GM15510 (cell line): Measurements from ENCODE around the gene FN3KRP.

Experiments used
- POLR2A ChIP-seq: IDR thresholded peaks from 3 replicates; pipeline ENCODE4 v1.6.1; 2011; ENCODE audit warnings: borderline replicate concordance; ENCODE audit not compliant: insufficient read length; ENCODE audit errors: extremely low read depth

Gene FN3KRP

DNA sequence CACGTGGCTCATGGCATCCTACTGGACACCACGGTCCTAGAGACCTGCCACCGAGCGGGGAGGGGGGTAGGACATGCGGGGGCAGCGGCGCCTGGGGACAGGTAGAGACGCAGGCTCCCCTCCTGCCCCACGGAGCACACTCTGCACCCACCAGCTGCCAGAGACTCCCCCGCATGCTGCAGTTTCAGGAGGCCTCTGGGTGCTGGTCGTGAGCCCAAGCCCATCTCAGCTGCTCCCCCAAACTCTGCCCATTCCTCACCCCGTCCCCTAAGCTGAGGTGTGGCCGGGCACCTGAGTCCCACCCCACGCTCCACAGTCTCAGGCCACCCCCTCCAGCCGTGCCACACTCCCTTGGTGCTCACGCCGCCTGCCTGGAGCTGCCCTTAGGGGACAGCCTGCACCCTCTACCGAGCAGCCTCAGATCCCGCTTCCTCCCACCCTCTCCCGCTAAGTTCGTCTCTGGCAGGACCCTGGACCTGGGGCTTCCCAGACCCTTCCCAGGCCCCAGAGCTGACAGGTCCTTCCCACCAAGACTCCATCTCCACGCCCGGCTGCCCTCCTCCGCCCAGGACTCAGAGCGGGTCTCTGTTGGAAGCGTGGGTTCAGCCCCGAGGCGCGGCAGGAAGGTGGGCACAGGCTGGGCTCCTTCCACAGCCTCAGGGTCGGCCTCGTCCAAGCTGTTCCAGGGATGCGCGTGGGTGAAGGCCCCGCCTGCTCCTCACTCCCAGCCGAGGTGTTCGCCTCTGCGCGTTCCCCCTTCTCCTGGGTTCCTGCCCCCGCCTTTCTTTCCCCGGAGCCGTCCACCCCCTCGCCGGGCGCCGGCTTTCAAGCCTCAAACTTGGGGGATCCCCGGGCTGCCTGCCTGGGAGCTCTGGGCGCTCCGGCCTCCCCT lies 19.3 kb upstream of the FN3KRP start:
- TF ChIP-seq POLR2A: no peak

DNA sequence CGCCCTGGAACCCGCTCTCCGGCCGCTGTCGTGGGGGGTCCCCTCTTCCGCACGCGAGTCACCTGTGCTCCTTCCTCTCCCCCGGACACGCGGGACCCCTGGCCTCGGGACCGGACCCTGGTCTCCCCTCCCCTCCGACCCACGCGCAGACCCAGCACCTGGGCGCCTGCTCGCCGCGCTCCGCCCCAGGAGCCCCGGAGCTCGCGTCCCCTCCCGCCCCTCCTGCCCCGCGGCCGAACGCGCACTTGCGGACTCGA lies 18.8 kb upstream of the FN3KRP start:
- TF ChIP-seq POLR2A: no peak

DNA sequence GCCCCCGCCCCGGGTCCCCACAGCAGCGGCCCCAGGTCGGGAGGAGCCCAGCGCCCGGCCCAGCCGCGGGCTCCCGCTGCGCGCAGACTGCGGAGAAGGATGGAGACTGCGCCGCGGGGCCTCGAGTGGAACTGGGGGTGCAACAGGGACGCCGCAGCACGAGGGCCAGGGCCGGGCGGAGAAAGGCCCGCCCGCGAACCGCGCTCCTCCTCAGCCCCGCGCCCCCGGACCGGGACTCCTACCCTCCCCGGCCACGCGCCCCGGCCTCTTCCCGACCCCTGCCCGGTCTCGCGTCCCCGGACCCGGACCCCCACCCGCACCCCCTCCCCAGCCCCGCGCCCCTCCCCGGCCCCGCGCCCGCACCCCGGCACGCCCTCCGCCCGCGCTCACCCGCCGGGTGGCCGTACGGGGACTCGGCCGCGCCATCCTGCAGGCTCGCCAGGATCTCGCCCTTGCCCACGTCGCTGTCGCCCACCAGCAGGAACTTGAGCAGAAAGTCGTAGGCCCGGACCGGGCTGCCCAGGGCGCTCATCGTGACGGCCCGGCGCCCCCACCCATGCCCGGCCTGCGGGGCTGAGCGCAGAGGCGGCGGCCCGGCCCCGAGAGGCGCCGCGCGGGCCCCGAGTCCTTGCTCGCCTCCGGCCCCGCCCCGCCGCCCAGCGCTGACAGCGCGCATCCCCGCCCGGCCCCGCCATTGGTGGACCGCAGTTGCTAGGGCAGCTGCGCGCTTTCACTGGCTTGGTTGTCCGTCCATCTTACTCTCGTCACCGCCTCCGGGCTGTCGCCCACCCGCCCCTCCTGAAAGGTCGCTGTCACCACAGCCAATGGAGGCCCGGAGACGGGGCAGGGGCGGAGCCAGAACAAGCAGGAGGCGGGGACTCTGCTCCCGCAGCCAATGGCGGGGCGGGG lies 18.2 kb upstream of the FN3KRP start, which contains the start of gene RAB40B:
TSS of gene RAB40B (minus strand) at position 634 of the 909 bp plus-strand sequence. CDS start at position 532, 102 bp downstream.
- peak; percentile 34 for TF ChIP-seq POLR2A

DNA sequence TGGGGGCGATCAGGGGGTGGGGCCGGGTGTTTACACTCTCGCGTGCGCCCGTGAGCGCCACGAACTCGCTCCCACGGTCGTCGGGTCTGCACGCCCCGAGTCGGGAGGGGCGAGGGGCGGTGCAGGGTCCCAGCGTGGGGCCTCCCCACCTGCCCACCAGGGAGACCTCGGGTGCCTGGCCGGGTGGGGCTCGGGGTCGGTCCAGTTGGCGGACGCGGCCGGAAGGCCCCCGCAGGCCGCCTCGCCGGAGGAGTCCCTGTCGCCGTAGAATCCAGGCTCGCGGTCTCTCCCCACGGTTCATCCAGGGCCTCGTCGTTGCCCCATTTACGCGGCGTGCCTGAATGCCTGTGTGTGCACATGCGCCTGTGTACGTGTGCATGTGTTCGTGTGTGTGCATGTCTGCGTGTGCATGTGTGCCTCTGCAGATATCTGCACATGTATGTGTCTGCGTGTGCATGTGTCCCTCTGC lies 17.5 kb upstream of the FN3KRP start:
- no peak for TF ChIP-seq POLR2A

DNA sequence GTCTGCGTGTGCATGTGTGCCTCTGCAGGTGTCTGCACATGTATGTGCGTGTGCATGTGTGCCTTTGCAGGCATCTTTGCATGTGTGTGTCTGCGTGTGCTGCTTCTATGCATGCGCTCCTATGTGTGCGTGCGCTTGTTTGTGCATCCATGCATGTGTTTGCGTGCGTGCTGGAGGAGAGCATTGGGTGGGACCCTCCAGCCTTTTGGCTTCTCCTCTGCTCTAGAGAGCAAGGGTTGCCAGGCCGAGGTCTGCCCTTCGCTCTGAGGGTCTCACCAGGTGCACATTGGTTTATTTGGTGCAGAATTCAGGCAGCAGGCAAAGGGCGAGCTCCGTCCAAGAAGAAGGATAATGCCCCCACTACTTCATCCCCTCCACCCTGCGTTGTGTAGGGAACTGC lies 17.0 kb upstream of the FN3KRP start:
- TF ChIP-seq POLR2A: no peak

DNA sequence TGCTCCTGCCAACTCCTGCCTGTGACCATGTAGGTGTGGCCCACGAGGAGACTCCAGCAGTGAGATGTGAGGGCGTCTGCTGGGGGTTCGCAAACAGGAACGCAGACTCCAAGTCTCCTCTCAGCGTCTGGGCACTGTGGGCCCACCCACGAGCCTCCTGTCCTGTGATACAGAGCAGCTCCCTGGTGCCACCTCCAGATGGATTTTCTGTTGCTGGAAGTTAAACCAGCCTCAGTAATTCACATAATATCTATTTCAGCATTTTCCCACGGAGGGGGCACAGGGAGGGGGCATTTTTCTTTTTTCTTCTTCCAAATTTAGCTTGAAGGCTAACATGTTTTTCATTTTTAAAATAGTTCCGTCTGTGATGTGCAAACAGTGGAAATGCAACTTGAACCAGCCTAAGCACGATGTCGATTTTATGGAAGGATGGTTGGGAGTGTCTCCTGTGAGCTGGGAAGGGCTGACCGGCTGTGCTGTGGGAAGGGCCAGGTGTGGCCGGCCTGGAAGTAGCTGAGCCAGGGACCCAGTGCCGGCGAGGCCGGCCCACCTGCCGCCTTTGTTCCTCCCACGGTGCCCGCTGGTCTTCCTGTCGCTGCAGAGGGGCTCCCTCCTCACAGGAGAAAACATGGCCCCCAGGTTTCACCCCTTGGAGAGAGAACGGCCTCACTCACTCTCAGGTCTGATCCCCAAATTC lies 14.1 kb upstream of the FN3KRP start:
- TF ChIP-seq POLR2A: no peak

DNA sequence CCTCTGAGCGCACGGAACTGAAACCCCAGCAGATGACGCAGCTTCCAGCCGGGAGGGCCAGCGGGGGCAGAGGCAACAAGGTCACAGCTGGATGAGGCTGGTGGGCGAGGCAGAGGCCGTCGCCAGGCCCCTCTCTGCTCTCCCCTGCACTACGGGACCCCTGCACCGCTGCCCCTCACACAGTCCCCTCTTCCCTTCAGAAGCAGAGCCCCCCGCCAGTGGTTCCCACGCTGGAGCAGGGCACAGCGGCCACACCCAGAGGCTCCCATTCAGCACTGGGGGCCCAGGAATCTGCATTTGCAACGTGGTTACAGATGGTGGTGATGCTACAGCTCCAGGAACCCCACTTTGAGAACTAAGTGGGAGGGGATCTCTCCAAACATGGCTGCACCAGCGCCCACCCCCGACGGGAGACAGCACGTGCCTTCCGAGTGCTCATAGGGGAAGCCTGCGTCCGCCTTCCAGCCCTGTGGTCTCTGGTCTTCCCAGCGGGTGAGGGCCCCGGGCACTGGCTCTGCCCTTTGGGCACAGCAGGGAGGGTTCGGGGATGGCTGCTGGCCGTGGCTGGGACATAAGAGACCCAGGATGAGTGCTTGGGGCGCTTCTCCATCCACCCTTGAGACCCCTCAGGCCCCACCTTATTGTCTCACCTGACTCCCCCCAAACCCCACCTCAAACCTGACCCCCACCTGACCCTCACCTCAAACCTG lies 13.3 kb upstream of the FN3KRP start:
- TF ChIP-seq POLR2A: no peak

DNA sequence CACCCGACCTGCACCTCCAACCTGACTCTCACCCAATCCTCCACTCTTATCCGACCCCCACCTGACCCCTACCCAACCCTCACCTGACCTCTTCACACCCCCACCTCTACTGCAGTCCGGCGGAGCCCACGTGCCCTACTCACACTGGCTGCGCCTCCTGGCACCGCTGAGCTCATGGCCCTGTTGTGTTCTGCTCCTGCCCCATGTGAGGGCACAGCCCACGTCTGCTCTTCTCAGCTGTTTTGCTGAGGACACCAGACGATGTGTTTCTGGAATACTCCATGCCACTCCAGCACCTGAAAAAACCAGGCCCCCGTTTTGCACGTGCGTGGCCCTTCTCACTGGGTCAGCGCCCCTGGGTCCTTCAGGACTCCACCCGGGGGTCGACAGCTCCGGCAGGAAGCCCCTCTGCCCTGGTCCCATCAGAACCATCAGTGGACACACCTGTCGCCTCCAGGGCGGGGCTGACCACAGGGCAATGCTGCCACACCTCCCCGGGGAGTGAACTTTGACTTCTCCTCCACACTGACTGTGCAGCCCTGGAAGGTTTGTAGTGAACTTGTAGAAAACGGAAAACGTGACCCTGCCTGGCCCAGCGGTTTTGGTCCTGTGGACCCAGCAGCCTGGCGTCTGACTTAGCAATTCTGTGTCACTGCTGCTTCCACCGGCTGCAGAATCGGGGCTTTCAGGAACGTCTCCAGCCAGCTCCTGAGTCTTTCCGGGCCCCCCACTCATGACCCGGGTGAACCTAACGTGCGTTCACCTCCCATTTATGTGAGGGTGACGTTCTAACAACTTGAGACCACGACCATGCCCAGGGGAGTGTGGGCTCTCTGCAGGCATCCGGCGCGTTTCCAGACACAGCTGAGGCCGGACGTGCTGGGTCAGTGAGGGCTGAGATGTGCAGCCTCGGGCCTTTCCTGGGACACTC lies 12.3 kb upstream of the FN3KRP start:
- TF ChIP-seq POLR2A: no peak

DNA sequence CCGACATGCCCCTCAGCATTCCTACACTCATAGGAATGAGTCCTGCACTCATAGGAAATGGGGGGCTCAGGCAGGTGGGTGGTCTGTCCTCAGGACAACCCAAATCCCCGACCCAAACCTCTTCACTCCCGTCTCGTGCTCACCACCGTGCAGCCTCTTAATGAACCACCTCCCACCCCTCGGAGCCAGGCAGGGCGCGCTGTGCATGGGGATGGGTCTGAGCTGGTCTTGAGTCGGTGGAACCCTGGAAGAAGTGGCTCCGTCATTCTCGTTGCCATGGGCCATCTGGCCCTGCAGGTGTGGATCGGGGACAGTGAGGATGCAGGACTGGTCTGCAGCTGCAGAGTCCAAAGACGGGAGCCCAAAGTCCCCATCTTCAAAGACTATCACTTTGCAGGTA lies 11.6 kb upstream of the FN3KRP start:
- TF ChIP-seq POLR2A: no peak

DNA sequence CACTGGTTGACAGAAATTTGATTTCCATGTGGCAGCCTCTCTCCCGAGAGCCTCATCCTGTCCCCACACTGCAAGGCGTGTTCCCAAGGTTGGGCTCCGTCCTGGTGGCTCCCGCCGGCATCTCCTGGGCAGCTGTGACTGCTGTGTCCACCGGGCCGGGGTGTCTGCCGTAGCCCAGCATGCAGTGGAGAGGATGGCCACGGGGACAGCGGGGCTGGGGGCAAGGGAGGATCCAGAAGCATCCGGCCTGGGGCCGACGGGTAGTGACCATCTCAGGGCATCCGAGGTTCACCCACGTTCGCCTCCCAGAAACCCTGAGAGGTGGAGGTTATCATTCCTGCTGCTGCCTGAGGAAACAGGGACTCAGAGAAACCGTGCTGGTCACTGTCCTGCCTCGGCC lies 10.8 kb upstream of the FN3KRP start:
- TF ChIP-seq POLR2A: no peak

DNA sequence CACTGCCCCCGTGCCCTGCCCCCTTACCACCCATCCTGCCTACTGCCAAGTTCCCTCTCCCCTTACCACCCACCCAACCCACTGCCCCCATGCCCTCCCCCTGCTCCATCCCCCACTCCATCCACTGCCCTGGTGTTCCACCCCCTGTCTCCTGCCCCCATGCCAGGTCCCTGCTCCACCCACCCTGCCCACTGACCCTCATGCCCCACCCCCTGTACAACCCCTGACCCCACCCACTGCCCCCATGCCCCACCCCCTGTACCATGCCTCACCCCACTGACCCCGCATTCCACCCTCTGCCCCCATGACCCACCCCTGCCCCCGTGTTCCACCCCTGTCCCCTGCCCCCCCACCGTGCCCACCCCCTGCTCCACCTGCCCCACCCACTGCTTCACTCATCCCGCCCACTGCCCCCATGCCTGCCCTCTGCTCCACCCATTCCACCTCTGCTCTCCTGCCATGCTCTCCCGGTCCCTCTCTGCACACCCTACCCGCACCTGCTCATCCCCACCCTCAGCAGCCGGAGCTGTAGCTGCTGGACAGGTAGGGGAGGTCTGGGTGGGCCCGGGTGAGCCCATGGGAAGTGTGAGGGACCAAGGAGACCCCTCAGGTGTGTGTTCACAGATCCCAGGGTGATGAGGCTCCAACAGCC lies 7.4 kb upstream of the FN3KRP start:
- TF ChIP-seq POLR2A: no peak

DNA sequence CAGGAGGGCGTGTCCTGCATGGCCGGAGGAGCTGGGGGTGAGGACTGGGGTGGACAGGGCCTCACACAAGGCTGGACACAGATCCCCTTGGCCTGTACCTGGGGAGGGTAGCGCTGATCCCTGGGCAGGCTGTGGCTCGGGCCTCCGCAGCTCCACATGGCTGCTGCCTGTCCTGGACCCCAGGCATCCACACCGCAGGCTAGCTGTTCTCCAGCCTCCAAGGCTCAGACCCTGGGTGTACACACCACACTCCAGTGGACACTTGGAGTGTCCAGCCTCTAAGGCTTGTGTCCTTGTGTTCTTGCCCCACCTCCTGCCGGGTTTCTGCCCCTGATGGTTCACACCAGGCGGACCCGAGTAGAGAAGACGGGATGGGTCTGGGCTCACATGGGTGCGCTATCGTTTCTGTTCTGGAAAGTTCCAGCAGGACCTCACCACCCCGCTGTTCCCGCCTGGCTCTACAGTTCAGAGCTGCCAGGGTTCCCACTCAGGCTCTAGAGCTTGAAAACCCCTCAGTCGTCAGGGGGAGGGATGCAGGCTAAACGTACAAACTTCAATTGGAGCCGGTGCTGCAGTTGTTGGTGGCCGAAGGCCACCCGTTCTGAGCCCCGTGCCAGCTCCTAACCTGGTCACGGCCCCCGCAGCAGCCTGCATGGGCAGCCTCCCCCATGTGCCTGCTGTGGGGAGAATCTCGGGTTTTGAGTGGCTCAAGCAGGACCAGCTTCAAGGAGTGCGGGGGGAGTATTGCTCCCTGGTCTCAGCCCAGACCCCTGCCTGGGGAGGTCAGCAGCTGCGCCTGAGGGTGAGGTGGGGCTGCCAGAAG lies 6.6 kb upstream of the FN3KRP start:
- no peak for TF ChIP-seq POLR2A
